GM18867 (cell line): ENCODE measurements around the gene ATP2A3.

Experiments
- ATAC-seq: cut with Tn5 transposase; IDR thresholded peaks from one replicate; pipeline ENCODE4 v1.9.1; 2021; ENCODE audit warnings: mild to moderate bottlenecking, moderate library complexity; ENCODE audit not compliant: unreplicated experiment

Gene ATP2A3

GRCh38 chr17:3929764-3930163, 34.5 kb downstream of the ATP2A3 start:
- ATAC-seq = no peak

GRCh38 chr17:3929181-3929580, 35.1 kb downstream of the ATP2A3 start:
- ATAC-seq = no peak

GRCh38 chr17:3928406-3928805, 35.8 kb downstream of the ATP2A3 start:
- no peak for ATAC-seq

GRCh38 chr17:3927628-3928340, 36.5 kb downstream of the ATP2A3 start:
- ATAC-seq = no peak

- no peak for ATAC-seq
These were observed 37.2 kb downstream of the ATP2A3 start for GRCh38 chr17:3926860-3927627.

GRCh38 chr17:3925684-3926485, 38.4 kb downstream of the ATP2A3 start:
- ATAC-seq = no peak

GRCh38 chr17:3924512-3925350, 39.5 kb downstream of the ATP2A3 start:
- no peak for ATAC-seq

- no peak for ATAC-seq
These were observed 40.6 kb downstream of the ATP2A3 start for GRCh38 chr17:3923466-3924190.

- no peak for ATAC-seq
These were observed 41.5 kb downstream of the ATP2A3 start for GRCh38 chr17:3922765-3923164.

- no peak for ATAC-seq
These were observed 42.5 kb downstream of the ATP2A3 start for GRCh38 chr17:3921502-3922319.

GRCh38 chr17:3921006-3921405, 43.2 kb downstream of the ATP2A3 start:
- no peak for ATAC-seq

- ATAC-seq = no peak
These were observed 45.1 kb downstream of the ATP2A3 start for GRCh38 chr17:3919123-3919624.

- no peak for ATAC-seq
These were observed 45.7 kb downstream of the ATP2A3 start for GRCh38 chr17:3918372-3919122.

GRCh38 chr17:3917391-3917931, 46.8 kb downstream of the ATP2A3 start:
- ATAC-seq = no peak

GRCh38 chr17:3916825-3917224, 47.4 kb downstream of the ATP2A3 start:
- ATAC-seq = no peak

GRCh38 chr17:3915995-3916696, 48.1 kb downstream of the ATP2A3 start, which contains the start of gene P2RX1:
Gene P2RX1, minus strand, starts transcription at chr17:3916465. Its CDS starts 240 bp downstream, at chr17:3916225.
- no peak for ATAC-seq

- no peak for ATAC-seq
These were observed 48.6 kb downstream of the ATP2A3 start for GRCh38 chr17:3915581-3915994.
